HepG2 (cell line): Measurements from ENCODE around the gene DDX24. TPM values are rescaled to one million over a fixed set of nuclear protein-coding genes. Genes with fewer than 3 reads are reported as not detected.

ENCODE experiments used
- BHLHE40 ChIP-seq: IDR thresholded peaks from 2 replicates; pipeline ENCODE4 v1.6.1; 2011; ENCODE audit warnings: low read length, improper control_type of control experiment
- ELF3 ChIP-seq: IDR thresholded peaks from 2 replicates; pipeline ENCODE4 v1.6.1; 2016; ENCODE audit warnings: missing genetic modification reagents, missing compliant biosample characterization
- ELK4 ChIP-seq: sonication (generic); formaldehyde crosslinking; IDR thresholded peaks from 2 replicates; pipeline ENCODE4 v1.9.0; 2021; ENCODE audit warnings: missing genetic modification reagents, borderline replicate concordance
- GATAD1 ChIP-seq: IDR thresholded peaks from 2 replicates; pipeline ENCODE4 v1.6.1; 2016; ENCODE audit warnings: missing genetic modification reagents, missing compliant biosample characterization
- HDAC2 ChIP-seq: sonication (generic); formaldehyde crosslinking; IDR thresholded peaks from 2 replicates; pipeline ENCODE4 v1.4.0; 2020; ENCODE audit warnings: missing genetic modification reagents
- HNF4A ChIP-seq: sonication (generic); formaldehyde crosslinking; IDR thresholded peaks from 2 replicates; pipeline ENCODE4 v1.4.0; 2020; ENCODE audit warnings: missing genetic modification reagents
- ISL2 ChIP-seq: sonication (generic); formaldehyde crosslinking; IDR thresholded peaks from 2 replicates; pipeline ENCODE4 v1.5.0; 2020; ENCODE audit warnings: missing genetic modification reagents
- JUNB ChIP-seq: sonication (generic); formaldehyde crosslinking; IDR thresholded peaks from 2 replicates; pipeline ENCODE4 v1.8.0; 2022; ENCODE audit warnings: missing genetic modification reagents, mild to moderate bottlenecking, borderline replicate concordance
- KDM1A ChIP-seq: IDR thresholded peaks from 2 replicates; pipeline ENCODE4 v1.6.1; 2016; ENCODE audit warnings: missing compliant biosample characterization
- MXI1 ChIP-seq: IDR thresholded peaks from 3 replicates; pipeline ENCODE4 v1.6.1; 2012; ENCODE audit warnings: low read depth, low read length, inconsistent platforms, borderline replicate concordance
- RFX3 ChIP-seq: IDR thresholded peaks from 2 replicates; pipeline ENCODE4 v1.6.1; 2016; ENCODE audit warnings: missing biosample characterization, missing genetic modification reagents
- THAP11 ChIP-seq: IDR thresholded peaks from 2 replicates; pipeline ENCODE4 v1.6.1; 2016; ENCODE audit warnings: missing biosample characterization, missing genetic modification reagents
- U2AF2 ChIP-seq: fragments of 200-400 bp; formaldehyde crosslinking; IDR thresholded peaks from 2 replicates; pipeline ENCODE4 v1.6.1; 2017; ENCODE audit warnings: low read depth, mild to moderate bottlenecking, low read length
- ZBTB26 ChIP-seq: IDR thresholded peaks from 2 replicates; pipeline ENCODE4 v1.6.1; 2016; ENCODE audit warnings: missing compliant biosample characterization, missing genetic modification reagents, borderline replicate concordance
- ZNF17 ChIP-seq: sonication (generic); formaldehyde crosslinking; IDR thresholded peaks from 2 replicates; pipeline ENCODE4 v1.5.0; 2020; ENCODE audit warnings: mild to moderate bottlenecking, missing genetic modification reagents
- ZNF484 ChIP-seq: sonication (generic); formaldehyde crosslinking; IDR thresholded peaks from 2 replicates; pipeline ENCODE4 v1.5.1; 2020; ENCODE audit warnings: mild to moderate bottlenecking, low read depth, missing genetic modification reagents, borderline replicate concordance
- ZNF503 ChIP-seq: sonication (generic); formaldehyde crosslinking; IDR thresholded peaks from 2 replicates; pipeline ENCODE4 v1.4.0; 2020; ENCODE audit warnings: missing genetic modification reagents
- ZNF646 ChIP-seq: sonication (generic); formaldehyde crosslinking; IDR thresholded peaks from 2 replicates; pipeline ENCODE4 v1.9.0; 2021; ENCODE audit warnings: mild to moderate bottlenecking, missing genetic modification reagents
- ZNF709 ChIP-seq: sonication (generic); formaldehyde crosslinking; IDR thresholded peaks from 2 replicates; pipeline ENCODE4 v1.5.0; 2020; ENCODE audit warnings: mild to moderate bottlenecking, missing genetic modification reagents
- ZNF747 ChIP-seq: sonication (generic); formaldehyde crosslinking; IDR thresholded peaks from 2 replicates; pipeline ENCODE4 v1.8.1; 2023; ENCODE audit warnings: missing genetic modification reagents, mild to moderate bottlenecking, borderline replicate concordance
- ZNF891 ChIP-seq: sonication (generic); formaldehyde crosslinking; IDR thresholded peaks from 2 replicates; pipeline ENCODE4 v1.5.0; 2020; ENCODE audit warnings: mild to moderate bottlenecking, missing genetic modification reagents
- polyA plus RNA-seq, 8 experiments: library from polyadenylated mRNA; depleted of rRNA in 3 of 8; stranded (reverse) in 7 of 8; unstranded in 1 of 8; fragments of >200 nt; fragmentation: Illumina TruSeq in 4 of 8; extraction: Trizol in 4 of 8; gene quantifications; 2 replicates each; pipeline versions ENCODE4 v1.2.1 to v1.2.3, GENCODE V29; 2011 to 2016; ENCODE audit warnings: low read depth in 4 of 8, missing spikeins in 1 of 8, mixed read lengths in 1 of 8; ENCODE audit not compliant: insufficient read depth in 1 of 8
- total RNA-seq, 5 experiments: library from RNA; depleted of rRNA; stranded (reverse); fragments of >200 nt; fragmentation: Illumina TruSeq; extraction: Trizol; gene quantifications; 2 replicates each; pipeline ENCODE4 v1.2.3, GENCODE V29; 2016; ENCODE audit warnings: low read depth in 1 of 5

Gene DDX24
- total and polyA plus RNA-seq, 2 of the 13 experiments (the other 11 are each of a cell fraction or from before 2014, with no cell fraction given), result 67.3 to 149 TPM

GRCh38 chr14:94058674-94059138 is 22.3 kb downstream of the DDX24 start (continued):
- TF ChIP-seq ZBTB26 (CRISPR knock-in tag) (peak; percentile 22; the same call in 1 of the 2 replicates), GATAD1 (CRISPR knock-in tag) (0 out of 2 replicates have a peak, but pooled peaks have one; percentile 20), ISL2 (peak; percentile 79), ZNF484 (CRISPR knock-in tag) (no peak), MXI1 (peak; percentile 78; the same call in 1 of the 3 replicates), U2AF2 (no peak), ZNF503 (CRISPR knock-in tag) (peak; percentile 45; the same call in 1 of the 2 replicates), HNF4A (CRISPR knock-in tag) (peak; percentile 58; the same call in 1 of the 2 replicates), ZNF17 (CRISPR knock-in tag) (no peak), ELK4 (no peak), HDAC2 (CRISPR knock-in tag) (peak; percentile 68), BHLHE40 (no peak), JUNB (CRISPR knock-in tag) (no peak), THAP11 (no peak), ZNF747 (no peak), ZNF709 (0 out of 2 replicates have a peak, but pooled peaks have one; percentile 11), KDM1A (CRISPR knock-in tag) (0 out of 2 replicates have a peak, but pooled peaks have one; percentile 29), ELF3 (CRISPR knock-in tag) (peak; percentile 61; the same call in 1 of the 2 replicates), ZNF646 (CRISPR knock-in tag) (0 out of 2 replicates have a peak, but pooled peaks have one; percentile 17), ZNF891 (CRISPR knock-in tag) (no peak), RFX3 (peak; percentile 93)
